CD4-positive, alpha-beta T cell treated with Interleukin-4 for 1 hour (primary cell): Measurements from ENCODE around the gene ARV1.

ENCODE experiments used
- DNase-seq, 2 donors: peaks; one replicate each; pipeline ENCODE4 v3.0.0-alpha.2; 2020 to 2022

The ARV1 gene

GRCh38 chr1:230978491-230979388, at the start of gene ARV1, which contains the start of gene TTC13:
TSS of gene ARV1 (plus strand) at chr1:230979094. CDS start at chr1:230979106, 12 bp downstream.
TSS of gene TTC13 (minus strand) at chr1:230978861. CDS start at chr1:230978830, 31 bp downstream.
- DNase-seq, result peak; percentile 98 to 99

GRCh38 chr1:230930986-230931385, 47.9 kb upstream of the ARV1 start:
- DNase-seq, result no peak

- no peak for DNase-seq
Measured at GRCh38 chr1:230935852-230936251, 43.0 kb upstream of the ARV1 start.

GRCh38 chr1:230936475-230936874, 42.4 kb upstream of the ARV1 start:
- no peak for DNase-seq

DNA sequence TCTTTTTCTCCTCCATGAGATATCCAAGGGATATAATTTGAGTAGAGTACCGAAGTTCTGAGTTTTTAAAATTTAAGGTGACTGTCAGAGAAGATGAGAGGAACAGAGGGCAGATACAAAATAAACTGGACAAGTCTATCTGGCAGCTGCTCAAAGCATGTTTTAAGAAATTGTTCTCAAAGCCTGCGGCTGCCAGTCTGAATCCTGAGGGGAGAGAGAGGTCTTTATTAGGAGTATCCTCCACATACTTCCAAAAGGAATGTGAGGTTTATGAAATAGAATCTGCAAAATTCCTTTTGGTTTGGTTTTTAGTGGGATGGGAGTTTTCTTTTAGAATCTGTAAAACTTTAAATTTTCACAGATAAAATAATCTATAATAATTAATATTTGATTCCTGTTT, 41.5 kb upstream of the ARV1 start:
- DNase-seq, result no peak

GRCh38 chr1:230938924-230939368, 39.9 kb upstream of the ARV1 start:
- DNase-seq, result no peak

DNA sequence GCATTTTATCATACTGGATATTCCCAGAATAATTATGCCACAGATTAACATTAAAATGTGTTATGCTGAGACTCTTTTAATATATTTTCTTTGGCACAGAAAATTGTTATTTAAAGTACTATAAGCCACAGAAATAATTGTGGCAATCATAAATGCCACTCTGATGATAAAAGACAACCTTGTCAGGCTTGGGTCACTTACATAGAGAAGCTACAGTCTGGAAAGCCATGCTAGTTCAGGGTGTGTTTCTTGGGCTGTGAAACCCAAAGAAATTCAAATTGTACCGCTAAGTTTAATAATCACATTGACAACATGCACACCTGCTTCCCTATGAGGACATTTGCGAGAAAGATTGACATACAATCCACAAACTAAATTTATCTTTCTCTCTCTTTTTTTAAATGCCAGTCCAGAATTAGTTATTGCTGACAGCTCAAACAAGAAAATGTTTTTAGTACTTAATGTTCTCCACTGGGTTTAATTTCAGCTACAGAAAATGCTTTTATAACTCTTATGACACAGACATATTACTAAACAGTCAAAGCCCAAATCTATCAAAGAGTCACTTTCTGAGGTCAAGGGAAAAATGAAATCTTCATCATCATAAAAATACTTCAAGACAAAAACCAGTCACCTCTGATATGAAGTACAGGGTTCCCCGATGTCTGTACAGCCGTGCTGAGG, 38.9 kb upstream of the ARV1 start:
- DNase-seq, result no peak

GRCh38 chr1:230940848-230941247, 38.0 kb upstream of the ARV1 start:
- no peak for DNase-seq

- DNase-seq, result no peak
Measured at GRCh38 chr1:230943048-230943593, 35.8 kb upstream of the ARV1 start.

GRCh38 chr1:230948301-230948700, 30.6 kb upstream of the ARV1 start:
- no peak for DNase-seq

- DNase-seq, result no peak
Measured at GRCh38 chr1:230948903-230949302, 30.0 kb upstream of the ARV1 start.

GRCh38 chr1:230950404-230950803, 28.5 kb upstream of the ARV1 start:
- DNase-seq, result no peak

DNA sequence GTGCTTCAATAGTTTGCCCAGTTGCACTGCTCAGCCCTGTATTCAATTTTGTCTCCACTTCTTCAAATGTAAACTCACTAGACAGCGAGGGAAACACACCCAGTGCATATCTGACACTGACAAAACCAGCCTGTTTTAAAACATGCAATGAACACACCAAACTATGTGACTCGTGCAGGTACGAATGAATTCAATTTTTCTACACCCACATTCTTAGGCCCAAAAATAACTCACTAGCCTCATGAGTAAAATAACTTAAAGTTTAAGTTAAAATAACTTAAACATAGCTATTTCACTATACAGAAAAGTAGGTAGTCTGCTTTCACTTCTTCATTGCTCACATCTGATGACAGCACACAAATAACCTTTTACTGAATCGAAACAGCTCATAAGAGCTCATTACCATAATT, 21.3 kb upstream of the ARV1 start:
- no peak for DNase-seq

GRCh38 chr1:230958370-230958769, 20.5 kb upstream of the ARV1 start:
- no peak for DNase-seq

DNA sequence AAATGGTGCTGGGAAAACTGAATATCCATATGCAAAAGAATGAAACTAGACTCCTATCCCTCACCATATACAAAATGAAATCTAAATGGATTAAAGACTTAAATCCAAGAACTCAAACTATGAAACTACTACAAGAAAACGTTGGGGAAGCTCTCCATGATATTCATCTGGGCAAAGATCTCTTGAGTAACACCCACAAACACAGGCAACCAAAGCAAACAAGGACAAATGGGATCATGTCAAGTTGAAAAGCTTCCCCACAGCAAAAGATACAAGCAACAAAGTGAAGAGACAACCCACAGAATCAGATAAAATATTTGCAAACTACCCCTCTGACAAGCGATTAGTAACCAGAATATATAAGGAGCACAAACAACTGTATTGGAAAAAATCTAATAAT, 14.0 kb upstream of the ARV1 start:
- DNase-seq, result no peak

GRCh38 chr1:230965535-230965934, 13.4 kb upstream of the ARV1 start:
- DNase-seq, result no peak

DNA sequence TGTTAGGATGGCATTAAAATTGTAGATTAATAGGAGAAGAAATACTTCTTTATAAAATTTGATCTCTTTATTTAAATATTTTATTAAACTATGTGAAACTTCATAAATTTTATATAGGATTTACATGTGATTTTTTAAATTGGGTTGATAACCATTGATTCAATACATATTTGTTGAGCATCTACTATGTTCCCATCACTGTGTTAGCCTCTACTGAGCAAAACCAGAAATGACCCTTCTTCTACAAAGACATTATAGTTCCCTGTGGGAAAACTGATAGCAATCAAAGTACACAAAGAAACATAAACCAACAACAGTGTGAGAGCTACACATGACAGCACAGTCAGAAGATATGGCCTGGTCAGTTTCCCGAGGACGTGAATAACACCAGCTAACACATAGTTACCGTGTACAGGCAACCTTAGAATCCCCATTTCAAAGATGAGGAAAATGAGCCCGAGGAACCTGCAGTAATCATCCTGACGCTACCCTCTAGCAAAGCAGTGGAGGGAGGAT, 12.5 kb upstream of the ARV1 start:
- no peak for DNase-seq

DNA sequence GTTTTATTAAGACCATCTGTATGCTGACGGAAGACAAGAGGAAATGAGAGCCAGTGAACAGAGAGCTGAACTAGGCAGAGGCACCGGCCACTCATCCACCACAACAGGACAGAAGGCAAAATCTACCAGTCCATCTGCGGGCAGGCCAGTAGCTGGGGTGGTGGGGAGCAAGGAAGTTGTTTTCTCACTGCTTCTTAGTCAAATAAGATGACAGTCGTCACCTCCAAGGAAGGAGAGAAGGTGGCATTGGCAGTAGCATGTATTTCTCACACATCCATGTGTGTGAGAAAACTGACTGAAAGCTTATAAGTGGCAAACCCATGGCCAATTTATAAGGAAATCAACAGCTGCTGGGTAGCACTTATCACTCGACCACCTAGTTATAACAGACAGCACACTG, 8.5 kb upstream of the ARV1 start:
- no peak for DNase-seq

GRCh38 chr1:230971771-230972170, 7.1 kb upstream of the ARV1 start:
- DNase-seq, result no peak

- DNase-seq, result peak; percentile 64 to 79
Measured at GRCh38 chr1:230972855-230973271, 6.0 kb upstream of the ARV1 start.

- DNase-seq, result no peak
Measured at GRCh38 chr1:230975636-230976035, 3.3 kb upstream of the ARV1 start.

DNA sequence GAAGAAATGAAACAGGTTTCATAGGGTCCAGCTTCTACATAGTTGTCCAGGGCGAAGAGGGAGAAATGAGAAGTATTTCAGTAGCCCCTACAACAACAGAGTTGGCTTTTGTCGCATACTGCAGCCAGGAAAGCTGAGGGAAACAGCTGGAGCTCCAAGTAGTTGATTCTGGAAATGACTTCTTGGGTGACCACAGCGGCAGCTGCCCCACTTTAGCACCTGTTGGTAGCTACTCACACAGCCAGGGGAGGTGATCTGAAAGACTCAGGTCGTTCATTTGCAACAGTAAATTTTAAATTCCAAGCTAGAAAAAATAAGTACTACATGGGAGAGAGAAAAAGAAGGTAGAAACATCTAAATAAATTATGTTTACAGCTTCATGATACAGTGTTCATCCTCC, 2.5 kb upstream of the ARV1 start:
- no peak for DNase-seq
